ENCODE measurements around the gene NSMF. TPM values are rescaled to one million over a fixed set of nuclear protein-coding genes. Genes with fewer than 3 reads are reported as not detected.

Gene NSMF
- total RNA-seq, 1 donor from 2014 or later, result 131 TPM

- no peak overlapping the region for H3K27ac Mint-ChIP-seq (ENCODE audit: unreplicated experiment)
- H3K27me3 Mint-ChIP-seq (ENCODE audit: unreplicated experiment), result peaks cover 3% of the 10 kb centered on the region
- H3K9me3 Mint-ChIP-seq (ENCODE audit: unreplicated experiment), result no peaks in the 10 kb centered on the region
- H3K36me3 Mint-ChIP-seq (ENCODE audit: unreplicated experiment), result no peaks in the 10 kb centered on the region
- H3K4me3 Mint-ChIP-seq (ENCODE audit: unreplicated experiment), result no peak overlapping the region
- DNase-seq, result no peak
- no peak for TF ChIP-seq CTCF (IDR thresholded peaks at IDR 0.05; ENCODE audit: partially characterized antibody, unreplicated experiment)
- H3K4me1 Mint-ChIP-seq (ENCODE audit: low read depth, unreplicated experiment), result no peaks in the 10 kb centered on the region
These were observed 28.3 kb downstream of the NSMF start for GRCh38 chr9:137430723-137431415.

GRCh38 chr9:137429974-137430722 is 29.0 kb downstream of the NSMF start:
- Mint-ChIP-seq H3K4me1 (ENCODE audit: low read depth, unreplicated experiment) (no peaks in the 10 kb centered on the region), H3K27ac (ENCODE audit: unreplicated experiment) (no peak overlapping the region), H3K9me3 (ENCODE audit: unreplicated experiment) (no peaks in the 10 kb centered on the region), H3K36me3 (ENCODE audit: unreplicated experiment) (no peaks in the 10 kb centered on the region), H3K27me3 (ENCODE audit: unreplicated experiment) (peaks cover 3% of the 10 kb centered on the region), H3K4me3 (ENCODE audit: unreplicated experiment) (no peak overlapping the region)
- DNase-seq, result no peak
- TF ChIP-seq CTCF (IDR thresholded peaks at IDR 0.05; ENCODE audit: partially characterized antibody, unreplicated experiment), result no peak

DNA sequence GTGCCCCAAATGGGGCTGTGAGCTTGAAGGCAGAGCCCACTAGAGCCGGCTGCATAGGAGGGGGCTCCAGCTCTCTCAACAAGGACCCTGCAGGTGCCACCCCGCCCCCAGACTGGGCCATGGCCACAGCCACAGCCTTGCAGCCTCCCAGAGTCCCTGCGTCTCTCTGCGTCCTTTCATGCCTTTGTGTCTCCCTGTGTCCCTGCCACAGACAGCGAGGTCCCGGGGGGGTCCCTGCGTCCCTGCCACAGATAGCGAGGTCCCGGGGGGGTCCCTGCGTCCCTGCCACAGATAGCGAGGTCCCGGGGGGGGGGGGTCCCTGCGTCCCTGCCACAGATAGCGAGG is 29.6 kb downstream of the NSMF start:
- TF ChIP-seq CTCF (IDR thresholded peaks at IDR 0.05; ENCODE audit: partially characterized antibody, unreplicated experiment), result no peak
- Mint-ChIP-seq H3K4me1 (ENCODE audit: low read depth, unreplicated experiment) (no peaks in the 10 kb centered on the region), H3K27me3 (ENCODE audit: unreplicated experiment) (peaks cover 3% of the 10 kb centered on the region), H3K27ac (ENCODE audit: unreplicated experiment) (no peak overlapping the region), H3K4me3 (ENCODE audit: unreplicated experiment) (no peak overlapping the region), H3K9me3 (ENCODE audit: unreplicated experiment) (no peaks in the 10 kb centered on the region), H3K36me3 (ENCODE audit: unreplicated experiment) (no peaks in the 10 kb centered on the region)
- no peak for DNase-seq

DNA sequence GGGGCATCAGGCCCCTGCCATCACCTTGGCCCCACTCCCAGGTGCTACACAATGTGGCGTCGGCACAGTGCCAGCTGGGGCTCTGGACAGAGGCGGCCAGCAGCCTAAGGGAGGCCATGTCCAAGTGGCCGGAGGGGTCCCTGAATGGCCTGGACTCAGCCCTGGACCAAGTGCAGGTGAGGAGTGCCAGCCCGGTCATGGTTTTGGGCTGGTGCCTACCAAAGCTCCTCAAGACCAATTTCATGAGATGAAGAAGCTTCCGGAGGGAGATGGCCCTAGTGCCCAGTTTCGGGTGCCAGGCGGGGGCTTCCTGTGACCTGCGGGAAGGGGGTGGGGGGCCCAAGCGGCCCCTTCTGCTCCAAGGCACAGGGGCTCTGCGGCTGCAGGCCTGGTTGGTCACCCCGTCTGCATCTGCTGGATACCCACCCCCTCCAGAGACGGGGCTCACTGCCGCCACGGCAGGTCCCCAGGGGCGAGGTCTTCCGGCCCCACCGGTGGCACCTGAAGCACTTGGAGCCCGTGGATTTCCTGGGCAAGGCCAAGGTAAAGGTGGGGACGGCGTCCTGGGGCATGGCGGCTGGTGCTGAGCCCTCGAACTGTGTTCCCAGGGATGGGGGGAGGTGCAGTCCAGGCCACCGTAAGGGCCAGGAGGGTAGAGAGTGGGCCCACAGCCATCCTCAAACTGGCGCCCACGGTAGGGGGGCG is 30.1 kb downstream of the NSMF start:
- no peak for DNase-seq
- Mint-ChIP-seq H3K27ac (ENCODE audit: unreplicated experiment) (no peak overlapping the region), H3K4me3 (ENCODE audit: unreplicated experiment) (no peak overlapping the region), H3K9me3 (ENCODE audit: unreplicated experiment) (peaks cover 3% of the 10 kb centered on the region), H3K27me3 (ENCODE audit: unreplicated experiment) (peaks cover 5% of the 10 kb centered on the region), H3K4me1 (ENCODE audit: low read depth, unreplicated experiment) (no peaks in the 10 kb centered on the region), H3K36me3 (ENCODE audit: unreplicated experiment) (no peaks in the 10 kb centered on the region)
- TF ChIP-seq CTCF (IDR thresholded peaks at IDR 0.05; ENCODE audit: partially characterized antibody, unreplicated experiment), result no peak

- no peak for TF ChIP-seq CTCF (IDR thresholded peaks at IDR 0.05; ENCODE audit: partially characterized antibody, unreplicated experiment)
These were observed 30.9 kb downstream of the NSMF start for GRCh38 chr9:137428311-137428630.

More at GRCh38 chr9:137428311-137428630, 30.9 kb downstream of the NSMF start:
- H3K27me3 Mint-ChIP-seq (ENCODE audit: unreplicated experiment), result peaks cover 5% of the 10 kb centered on the region
- peaks cover 3% of the 10 kb centered on the region for H3K9me3 Mint-ChIP-seq (ENCODE audit: unreplicated experiment)
- H3K4me3 Mint-ChIP-seq (ENCODE audit: unreplicated experiment), result no peak overlapping the region
- DNase-seq, result no peak
- H3K36me3 Mint-ChIP-seq (ENCODE audit: unreplicated experiment), result no peaks in the 10 kb centered on the region
- H3K27ac Mint-ChIP-seq (ENCODE audit: unreplicated experiment), result no peak overlapping the region
- no peaks in the 10 kb centered on the region for H3K4me1 Mint-ChIP-seq (ENCODE audit: low read depth, unreplicated experiment)

Measured in glutamatergic neuron (in vitro differentiated cells).